Hepatocyte (in vitro differentiated cells): ENCODE data around the gene TPPP. TPM values are rescaled to one million over a fixed set of nuclear protein-coding genes. Genes with fewer than 3 reads are reported as not detected.

Experiments
- DNase-seq: peaks from one replicate; pipeline ENCODE4 v3.0.0-alpha.2; 2016; ENCODE audit warnings: low spot score
- H2AFZ ChIP-seq: fragments of 200-600 bp; sonication (generic); 2 replicates; pipeline ENCODE4 v1.6.0; 2016; ENCODE audit warnings: antibody characterized with exemption, mild to moderate bottlenecking
- H3K27ac ChIP-seq: fragments of 200-600 bp; sonication (generic); 2 replicates; pipeline ENCODE4 v1.5.1; 2016; ENCODE audit warnings: mild to moderate bottlenecking
- H3K27me3 ChIP-seq: fragments of 200-600 bp; sonication (generic); 2 replicates; pipeline ENCODE4 v1.6.1; 2016
- H3K36me3 ChIP-seq: fragments of 200-600 bp; sonication (generic); replicated peaks from 2 replicates; pipeline ENCODE4 v1.5.1; 2016; ENCODE audit warnings: low read depth; ENCODE audit not compliant: insufficient read depth
- H3K4me1 ChIP-seq: fragments of 200-600 bp; sonication (generic); 2 replicates; pipeline ENCODE4 v1.5.1; 2016; ENCODE audit warnings: mild to moderate bottlenecking, moderate library complexity; ENCODE audit not compliant: insufficient read depth
- H3K4me2 ChIP-seq: fragments of 200-600 bp; sonication (generic); 2 replicates; pipeline ENCODE4 v1.6.0; 2016
- H3K4me3 ChIP-seq: fragments of 200-600 bp; sonication (generic); 2 replicates; pipeline ENCODE4 v1.5.1; 2016; ENCODE audit warnings: mild to moderate bottlenecking
- H3K79me2 ChIP-seq: fragments of 200-600 bp; sonication (generic); 2 replicates; pipeline ENCODE4 v1.6.0; 2017; ENCODE audit warnings: mild to moderate bottlenecking
- H3K9me2 ChIP-seq: fragments of 200-600 bp; sonication (generic); replicated peaks from 2 replicates; pipeline ENCODE4 v1.6.0; 2017; ENCODE audit warnings: mild to moderate bottlenecking; ENCODE audit not compliant: insufficient read depth
- H3K9me3 ChIP-seq: fragments of 200-600 bp; sonication (generic); 2 replicates; pipeline ENCODE4 v1.5.1; 2016; ENCODE audit warnings: low read depth, mild to moderate bottlenecking
- H4K20me1 ChIP-seq: fragments of 200-600 bp; sonication (generic); 2 replicates; pipeline ENCODE4 v1.6.0; 2016; ENCODE audit warnings: mild to moderate bottlenecking; ENCODE audit not compliant: insufficient read depth, poor library complexity, severe bottlenecking
- EZH2 ChIP-seq: fragments of 200-600 bp; sonication (generic); IDR thresholded peaks from 2 replicates; pipeline ENCODE4 v1.6.1; 2016; ENCODE audit warnings: antibody characterized with exemption, mild to moderate bottlenecking, borderline replicate concordance
- EZH2phosphoT487 ChIP-seq: fragments of 200-600 bp; sonication (generic); IDR thresholded peaks from one replicate; pipeline ENCODE4 v1.6.1; 2018; ENCODE audit warnings: antibody characterized with exemption, mild to moderate bottlenecking, low read depth, moderate library complexity; ENCODE audit not compliant: unreplicated experiment, severe bottlenecking
- WGBS: methylation state at CpG from one replicate; pipeline ENCODE4 v1.1.6; 2016; ENCODE audit warnings: low lambda C conversion rate; ENCODE audit errors: missing lambda C conversion rate; 5-methylcytosine and 5-hydroxymethylcytosine counted together
- polyA plus RNA-seq: library from polyadenylated mRNA; unstranded; fragments of >200 nt; fragmentation: Nextera tagmentation; extraction: Ambion mirVana; gene quantifications from 2 replicates; pipeline ENCODE4 v1.2.1, GENCODE V29; 2016
- total RNA-seq: library from RNA; depleted of rRNA; stranded (reverse); fragments of >200 nt; gene quantifications from 2 replicates; pipeline ENCODE4 v1.2.3, GENCODE V29; 2014
- TF ChIP-seq, protein P1 (sequence below): fragments of 200-600 bp; sonication (generic); IDR thresholded peaks from 2 replicates; pipeline ENCODE4 v1.5.1; 2016; ENCODE audit warnings: antibody characterized with exemption, mild to moderate bottlenecking; ENCODE audit not compliant: poor library complexity

TPPP gene
- total and polyA plus RNA-seq, 2 experiments from 2014 or later, result 2.0 to 4.3 TPM

DNA sequence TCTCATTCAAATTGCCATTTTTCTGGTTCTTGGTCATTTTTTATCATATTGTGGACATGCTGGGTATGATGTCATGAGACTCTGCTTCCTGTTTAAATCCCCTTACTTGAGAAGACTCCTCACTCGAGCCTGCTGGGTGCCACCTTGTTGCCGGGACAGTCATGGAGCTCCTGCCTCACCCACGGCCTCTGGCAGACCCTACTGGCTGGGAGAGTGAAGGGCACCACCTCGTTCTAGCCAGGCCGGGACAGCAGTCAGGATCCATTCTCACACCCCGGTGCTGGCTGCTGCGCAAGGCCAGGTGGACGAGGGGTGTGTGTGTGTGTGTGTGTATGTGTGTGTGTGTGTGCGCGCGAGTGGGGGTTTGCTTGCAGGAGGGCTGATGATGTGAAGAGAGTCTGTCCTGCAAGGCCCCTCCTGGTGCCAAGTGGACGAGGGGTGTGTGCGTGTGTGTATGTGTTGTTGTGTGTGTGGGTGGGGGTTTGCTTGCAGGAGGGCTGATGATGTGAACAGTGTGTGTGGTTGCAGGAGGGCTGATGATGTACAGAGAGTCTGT is 76.6 kb downstream of the TPPP start:
- Histone ChIP-seq H3K4me2 (no peak overlapping the region), H3K27me3 (no peaks in the 10 kb centered on the region), H3K27ac (no peak overlapping the region), H3K36me3 (no peaks in the 10 kb centered on the region), H2AFZ (no peak overlapping the region), H4K20me1 (no peaks in the 10 kb centered on the region), H3K9me3 (no peaks in the 10 kb centered on the region), H3K4me1 (no peaks in the 10 kb centered on the region), H3K4me3 (no peak overlapping the region), H3K9me2 (no peaks in the 10 kb centered on the region), H3K79me2 (peaks cover 43% of the 10 kb centered on the region)
- no peak for TF ChIP-seq EZH2
- TF ChIP-seq, protein P1, sequence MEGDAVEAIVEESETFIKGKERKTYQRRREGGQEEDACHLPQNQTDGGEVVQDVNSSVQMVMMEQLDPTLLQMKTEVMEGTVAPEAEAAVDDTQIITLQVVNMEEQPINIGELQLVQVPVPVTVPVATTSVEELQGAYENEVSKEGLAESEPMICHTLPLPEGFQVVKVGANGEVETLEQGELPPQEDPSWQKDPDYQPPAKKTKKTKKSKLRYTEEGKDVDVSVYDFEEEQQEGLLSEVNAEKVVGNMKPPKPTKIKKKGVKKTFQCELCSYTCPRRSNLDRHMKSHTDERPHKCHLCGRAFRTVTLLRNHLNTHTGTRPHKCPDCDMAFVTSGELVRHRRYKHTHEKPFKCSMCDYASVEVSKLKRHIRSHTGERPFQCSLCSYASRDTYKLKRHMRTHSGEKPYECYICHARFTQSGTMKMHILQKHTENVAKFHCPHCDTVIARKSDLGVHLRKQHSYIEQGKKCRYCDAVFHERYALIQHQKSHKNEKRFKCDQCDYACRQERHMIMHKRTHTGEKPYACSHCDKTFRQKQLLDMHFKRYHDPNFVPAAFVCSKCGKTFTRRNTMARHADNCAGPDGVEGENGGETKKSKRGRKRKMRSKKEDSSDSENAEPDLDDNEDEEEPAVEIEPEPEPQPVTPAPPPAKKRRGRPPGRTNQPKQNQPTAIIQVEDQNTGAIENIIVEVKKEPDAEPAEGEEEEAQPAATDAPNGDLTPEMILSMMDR, result no peak
- TF ChIP-seq EZH2phosphoT487, result no peak
- WGBS, result 88% methylated on average over 13 of the region's 13 CpGs
- no peak for DNase-seq

DNA sequence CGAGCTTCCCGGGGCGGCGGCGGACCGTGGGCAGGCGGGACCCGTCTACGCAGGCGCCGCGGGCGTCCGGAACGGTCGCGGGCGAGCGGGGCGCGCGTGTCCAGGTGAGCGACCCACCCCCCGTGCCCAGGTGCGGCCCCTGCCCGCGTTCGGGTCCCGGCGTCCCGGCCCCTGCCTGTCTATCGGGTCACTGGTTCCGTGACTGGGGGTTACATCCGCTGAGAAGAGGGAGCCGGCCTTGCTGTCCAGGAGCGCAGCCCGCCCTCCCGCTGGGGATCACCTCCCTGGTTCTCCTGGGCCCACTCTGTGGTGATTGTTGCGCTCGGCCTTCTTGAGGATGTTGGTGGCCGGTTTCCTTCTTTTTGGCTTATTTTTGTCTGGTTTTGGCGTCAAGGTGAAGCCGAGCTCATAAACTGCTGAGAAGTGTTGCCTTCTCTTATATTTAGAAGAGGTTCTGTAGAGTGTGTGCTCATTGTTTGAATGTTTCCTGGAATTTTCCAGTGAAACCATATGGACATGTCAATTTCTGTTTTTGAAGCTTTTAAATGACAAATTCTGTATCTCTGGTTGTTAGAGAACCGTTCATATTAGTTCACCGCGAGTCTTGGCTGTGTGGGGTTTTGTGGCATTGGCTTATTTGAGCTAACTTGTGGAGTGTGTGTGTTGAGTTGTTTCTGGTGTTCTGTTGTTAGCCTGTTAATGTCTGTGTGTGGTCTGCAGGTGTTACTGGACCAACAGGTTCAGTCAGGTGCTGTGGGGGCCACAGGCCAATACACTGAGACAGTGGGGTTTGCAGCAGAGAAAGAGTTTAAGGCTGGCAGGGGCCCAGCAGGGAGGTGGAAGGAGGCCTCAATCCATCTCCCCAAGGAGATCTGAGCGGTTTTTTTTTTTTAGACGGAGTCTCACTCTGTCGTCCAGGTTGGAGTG is 80.4 kb downstream of the TPPP start:
- TF ChIP-seq, protein P1, result no peak
- no peak for TF ChIP-seq EZH2
- no peak for DNase-seq

DNA sequence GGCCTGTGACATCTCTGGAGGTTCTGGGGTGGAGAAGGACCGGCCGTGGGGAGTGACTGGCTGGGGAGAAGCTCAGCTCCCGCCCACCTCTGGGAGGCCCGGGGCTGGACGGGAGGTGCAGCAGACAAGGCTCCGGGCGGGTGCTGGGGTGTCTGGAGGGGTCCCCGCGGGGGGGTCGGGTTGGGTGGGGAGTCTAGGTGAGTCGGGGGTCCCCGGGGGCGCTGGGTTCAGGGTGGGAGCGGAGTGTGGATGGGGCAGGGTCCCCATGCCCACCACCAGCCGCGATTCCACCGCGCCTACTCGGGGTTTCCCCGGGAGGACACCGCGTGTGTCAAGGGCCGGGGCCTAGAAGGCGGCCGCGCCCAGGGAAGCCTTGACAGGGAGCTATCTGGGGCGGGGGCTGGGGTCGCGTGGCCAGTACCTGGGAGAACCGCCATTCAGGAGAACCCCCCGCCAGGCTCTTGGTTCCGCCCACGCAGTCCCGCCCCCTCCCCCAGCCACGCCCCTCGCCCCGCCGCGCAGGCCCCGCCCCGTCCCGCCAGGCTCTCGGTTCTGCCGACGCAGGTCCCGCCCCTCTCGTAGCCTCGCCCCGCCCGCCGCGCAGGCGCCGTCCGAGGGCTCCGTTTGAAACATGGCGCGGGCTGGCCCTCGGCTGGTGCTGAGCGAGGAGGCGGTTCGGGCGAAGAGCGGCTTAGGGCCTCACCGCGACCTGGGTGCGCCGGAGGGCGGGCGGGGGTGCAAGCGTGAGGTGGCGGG is 81.2 kb downstream of the TPPP start, which contains the start of gene CEP72:
Gene CEP72, plus strand, starts transcription at position 610 of the 756 bp plus-strand sequence. Its CDS starts 22 bp downstream, at position 632.
- peak within 1 kb of the TSS; percentile 44 for H3K27ac ChIP-seq
- H3K79me2 ChIP-seq, result peaks cover 43% of the 10 kb centered on the region
- H4K20me1 ChIP-seq, result no peaks in the 10 kb centered on the region
- H3K4me3 ChIP-seq, result peak within 1 kb of the TSS; percentile 74
- H3K36me3 ChIP-seq, result no peaks in the 10 kb centered on the region
- TF ChIP-seq, protein P1, result no peak
- TF ChIP-seq EZH2 (no peak), EZH2phosphoT487 (no peak)
- H3K9me3 ChIP-seq, result no peaks in the 10 kb centered on the region
- DNase-seq, result peak; percentile 97
- 0% methylated on average over 21 of the region's 72 CpGs for WGBS
- no peaks in the 10 kb centered on the region for H3K9me2 ChIP-seq
- no peaks in the 10 kb centered on the region for H3K27me3 ChIP-seq
- H2AFZ ChIP-seq, result peak within 1 kb of the TSS; percentile 71
- peak within 1 kb of the TSS; percentile 92 for H3K4me2 ChIP-seq
- peaks cover 3% of the 10 kb centered on the region for H3K4me1 ChIP-seq

More for the DNA sequence above, 80.4 kb downstream of the TPPP start:
- H3K36me3 ChIP-seq, result no peaks in the 10 kb centered on the region
- H2AFZ ChIP-seq, result peak overlapping the region; percentile 71
- 23% methylated on average over 27 of the region's 49 CpGs for WGBS
- H3K4me1 ChIP-seq, result peaks cover 3% of the 10 kb centered on the region
- H3K27me3 ChIP-seq, result no peaks in the 10 kb centered on the region
- peak overlapping the region; percentile 11 for H3K27ac ChIP-seq
- peaks cover 43% of the 10 kb centered on the region for H3K79me2 ChIP-seq
- H3K9me3 ChIP-seq, result no peaks in the 10 kb centered on the region
- peak overlapping the region; percentile 74 for H3K4me3 ChIP-seq
- H4K20me1 ChIP-seq, result no peaks in the 10 kb centered on the region
- H3K4me2 ChIP-seq, result peak overlapping the region; percentile 92
- H3K9me2 ChIP-seq, result no peaks in the 10 kb centered on the region
